Progenitor cell of endocrine pancreas (in vitro differentiated cells): Measurements from ENCODE around the gene VCAN. TPM values are rescaled to one million over a fixed set of nuclear protein-coding genes. Genes with fewer than 3 reads are reported as not detected.

Source experiments
- DNase-seq: peaks from one replicate; pipeline ENCODE4 v3.0.0; 2021; ENCODE audit warnings: low spot score; ENCODE audit not compliant: unreplicated experiment
- H3K27ac Mint-ChIP-seq: 2 replicates; pipeline ENCODE4 v1.8.0; 2021; ENCODE audit warnings: mild to moderate bottlenecking, moderate library complexity, mixed read lengths
- H3K27me3 Mint-ChIP-seq: 2 replicates; pipeline ENCODE4 v1.8.0; 2021; ENCODE audit warnings: mixed read lengths
- H3K36me3 Mint-ChIP-seq: 2 replicates; pipeline ENCODE4 v1.8.0; 2022; ENCODE audit warnings: mixed read lengths; ENCODE audit not compliant: insufficient read depth
- H3K4me1 Mint-ChIP-seq: 2 replicates; pipeline ENCODE4 v1.8.0; 2021; ENCODE audit warnings: low read depth, mixed read lengths
- H3K4me3 Mint-ChIP-seq: 2 replicates; pipeline ENCODE4 v1.8.0; 2021; ENCODE audit warnings: low read depth, mild to moderate bottlenecking, moderate library complexity, mixed read lengths
- H3K9me3 Mint-ChIP-seq: 2 replicates; pipeline ENCODE4 v1.8.0; 2021; ENCODE audit warnings: low read depth, mixed read lengths
- CTCF ChIP-seq: fragments of 200-600 bp; sonication (generic); IDR thresholded peaks from one replicate; pipeline ENCODE4 v1.5.0; 2021; ENCODE audit warnings: antibody characterized with exemption, mild to moderate bottlenecking; ENCODE audit not compliant: unreplicated experiment
- total RNA-seq: library from RNA; stranded (reverse); gene quantifications from 2 replicates; pipeline ENCODE4 v1.2.1, GENCODE V29; 2021

Gene VCAN
- total RNA-seq, 1 donor from 2014 or later: 673 TPM

GRCh38 chr5:83450183-83450966, 21.2 kb upstream of the VCAN start:
- DNase-seq: no peak
- Mint-ChIP-seq H3K4me1 (peaks cover 18% of the 10 kb centered on the region), H3K9me3 (peaks cover 17% of the 10 kb centered on the region), H3K27ac (no peak overlapping the region), H3K4me3 (no peak overlapping the region), H3K27me3 (no peaks in the 10 kb centered on the region), H3K36me3 (no peaks in the 10 kb centered on the region)
- no peak for TF ChIP-seq CTCF

- no peak overlapping the region for H3K4me3 Mint-ChIP-seq
- no peak overlapping the region for H3K27ac Mint-ChIP-seq
- DNase-seq: no peak
- H3K9me3 Mint-ChIP-seq: peaks cover 17% of the 10 kb centered on the region
- H3K4me1 Mint-ChIP-seq: peaks cover 17% of the 10 kb centered on the region
- TF ChIP-seq CTCF: no peak
- H3K27me3 Mint-ChIP-seq: no peaks in the 10 kb centered on the region
- H3K36me3 Mint-ChIP-seq: no peaks in the 10 kb centered on the region
Observed at GRCh38 chr5:83450967-83451248, 20.6 kb upstream of the VCAN start.

- Mint-ChIP-seq H3K4me1 (peaks cover 13% of the 10 kb centered on the region), H3K36me3 (peaks cover 1% of the 10 kb centered on the region), H3K9me3 (peaks cover 24% of the 10 kb centered on the region), H3K4me3 (no peak overlapping the region), H3K27ac (no peak overlapping the region), H3K27me3 (no peaks in the 10 kb centered on the region)
- TF ChIP-seq CTCF: no peak
- DNase-seq: no peak
Observed at GRCh38 chr5:83451955-83452354, 19.6 kb upstream of the VCAN start.

GRCh38 chr5:83453937-83454336, 17.6 kb upstream of the VCAN start:
- TF ChIP-seq CTCF: no peak
- no peaks in the 10 kb centered on the region for H3K27me3 Mint-ChIP-seq
- peaks cover 1% of the 10 kb centered on the region for H3K36me3 Mint-ChIP-seq
- no peak for DNase-seq
- H3K9me3 Mint-ChIP-seq: peaks cover 27% of the 10 kb centered on the region
- H3K4me1 Mint-ChIP-seq: peaks cover 13% of the 10 kb centered on the region
- H3K27ac Mint-ChIP-seq: no peak overlapping the region
- H3K4me3 Mint-ChIP-seq: no peak overlapping the region

- no peak overlapping the region for H3K4me3 Mint-ChIP-seq
- H3K4me1 Mint-ChIP-seq: no peaks in the 10 kb centered on the region
- peaks cover 3% of the 10 kb centered on the region for H3K36me3 Mint-ChIP-seq
- peaks cover 5% of the 10 kb centered on the region for H3K9me3 Mint-ChIP-seq
- peaks cover 13% of the 10 kb centered on the region for H3K27me3 Mint-ChIP-seq
- no peak for TF ChIP-seq CTCF
- DNase-seq: no peak
- no peak overlapping the region for H3K27ac Mint-ChIP-seq
Observed at GRCh38 chr5:83464261-83464660, 7.3 kb upstream of the VCAN start.
